OCI-LY7 (cell line): Measurements from ENCODE around the gene PHACTR3. TPM values are rescaled to one million over a fixed set of nuclear protein-coding genes. Genes with fewer than 3 reads are reported as not detected.

ENCODE experiments used
- BruUV-seq: library from RNA; stranded (reverse); fragments of 400-500 nt; replicated peaks from 2 replicates; lab custom pipeline; 2021; lab: Mats Ljungman, UMichigan
- CTCF ChIA-PET: fragments of 300-600 bp; sonication (Branson Sonifier 250); formaldehyde crosslinking; loops from one replicate; lab custom pipeline; 2022; ENCODE audit warnings: antibody characterized with exemption; ENCODE audit not compliant: unreplicated experiment; lab: Charles Lee
- POLR2A ChIA-PET: fragments of 300-600 bp; sonication (Branson Sonifier 250); formaldehyde crosslinking; loops from one replicate; lab custom pipeline; 2022; ENCODE audit warnings: antibody characterized with exemption; lab: Charles Lee
- DNase-seq: peaks from one replicate; pipeline ENCODE4 v3.0.0-alpha.2; 2015; ENCODE audit warnings: low spot score
- H2AFZ ChIP-seq: fragments of 200-600 bp; sonication (generic), shearing (Covaris generic); 2 replicates; pipeline ENCODE4 v1.6.1; 2014; ENCODE audit warnings: mild to moderate bottlenecking, antibody characterized with exemption, low read length, moderate library complexity
- H3K27ac ChIP-seq: fragments of 200-600 bp; sonication (generic); 2 replicates; pipeline ENCODE4 v1.5.1; 2014; ENCODE audit warnings: mixed run types, low read depth, mild to moderate bottlenecking, moderate library complexity, low read length, inconsistent platforms; ENCODE audit not compliant: poor library complexity, severe bottlenecking
- H3K36me3 ChIP-seq: fragments of 200-600 bp; sonication (generic); 2 replicates; pipeline ENCODE4 v1.6.1; 2014; ENCODE audit warnings: mild to moderate bottlenecking, antibody characterized with exemption, low read length, moderate library complexity, mixed read lengths; ENCODE audit not compliant: insufficient read depth
- H3K4me1 ChIP-seq: fragments of 200-600 bp; sonication (generic); 2 replicates; pipeline ENCODE4 v1.5.1; 2014; ENCODE audit warnings: mild to moderate bottlenecking, low read length; ENCODE audit not compliant: insufficient read depth, poor library complexity, severe bottlenecking
- H3K4me2 ChIP-seq: fragments of 200-600 bp; sonication (generic); 2 replicates; pipeline ENCODE4 v1.6.1; 2014; ENCODE audit warnings: mild to moderate bottlenecking, low read length
- H3K4me3 ChIP-seq: fragments of 200-600 bp; sonication (generic); 2 replicates; pipeline ENCODE4 v1.5.1; 2014; ENCODE audit warnings: mild to moderate bottlenecking, low read depth, low read length; ENCODE audit not compliant: poor library complexity, severe bottlenecking
- H3K79me2 ChIP-seq: fragments of 200-600 bp; sonication (generic); 2 replicates; pipeline ENCODE4 v1.6.1; 2016; ENCODE audit warnings: low read depth, mild to moderate bottlenecking, low read length, moderate library complexity, mixed read lengths; ENCODE audit not compliant: insufficient read depth
- H3K9me2 ChIP-seq: fragments of 200-600 bp; sonication (generic); 2 replicates; pipeline ENCODE4 v1.6.1; 2016; ENCODE audit warnings: mild to moderate bottlenecking, low read length, mixed read lengths; ENCODE audit not compliant: insufficient read depth
- H3K9me3 ChIP-seq: fragments of 200-600 bp; sonication (generic); 2 replicates; pipeline ENCODE4 v1.6.1; 2014; ENCODE audit warnings: mild to moderate bottlenecking, mixed run types, low read length, mixed read lengths
- H4K20me1 ChIP-seq: fragments of 200-600 bp; sonication (generic); 2 replicates; pipeline ENCODE4 v1.6.1; 2014; ENCODE audit warnings: mild to moderate bottlenecking, antibody characterized with exemption, low read length, moderate library complexity, mixed read lengths; ENCODE audit not compliant: insufficient read depth
- EZH2phosphoT487 ChIP-seq: fragments of 200-600 bp; sonication (generic); IDR thresholded peaks from 2 replicates; pipeline ENCODE4 v1.6.1; 2018; ENCODE audit warnings: low read depth, borderline replicate concordance, mild to moderate bottlenecking, mixed run types, antibody characterized with exemption, low read length, moderate library complexity, mixed read lengths
- intact Hi-C: fragments of 100-400 bp; cut with micrococcal nuclease; formaldehyde crosslinking; loops from one replicate; pipeline ENCODE4 v1.10.0; 2022; ENCODE audit not compliant: unreplicated experiment
- total RNA-seq, 2 experiments: library from RNA; depleted of rRNA in 1 of 2; stranded (reverse); fragments of >200 nt in 1 of 2; shearing (Covaris generic) in 1 of 2; gene quantifications; 2 replicates each; pipeline ENCODE4 v1.2.3, GENCODE V29; 2014 to 2022
- TF ChIP-seq, protein P1 (sequence below): fragments of 200-600 bp; sonication (generic); conservative IDR thresholded peaks from 2 replicates; pipeline ENCODE4 v1.5.1; 2014; ENCODE audit warnings: mild to moderate bottlenecking, antibody characterized with exemption, low read length, moderate library complexity, mixed read lengths

Gene PHACTR3
- total RNA-seq, 2 experiments from 2014 or later = 0.32 TPM; not detected in 1

DNA sequence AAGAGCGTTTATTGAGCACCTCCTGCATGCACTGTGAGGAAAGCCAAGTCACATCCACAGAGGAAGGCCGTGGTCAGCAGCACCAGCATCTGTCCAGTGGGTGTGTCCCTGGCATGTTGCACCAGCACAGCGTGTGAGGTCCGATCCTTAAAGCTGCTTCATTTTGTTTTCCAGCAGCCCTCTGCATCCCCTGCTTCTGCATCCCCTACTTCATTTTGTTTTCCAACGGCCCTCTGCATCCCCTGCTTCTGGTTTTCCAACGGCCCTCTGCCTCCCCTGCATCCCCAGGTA lies 181.3 kb downstream of the PHACTR3 start:
- H4K20me1 ChIP-seq = no peaks in the 10 kb centered on the region
- ChIA-PET POLR2A (no interaction called here), CTCF (no interaction called here)
- DNase-seq = no peak
- H3K9me3 ChIP-seq = no peaks in the 10 kb centered on the region
- intact Hi-C loops = no loop called here
- H3K36me3 ChIP-seq = no peaks in the 10 kb centered on the region
- H3K27ac ChIP-seq = no peak overlapping the region
- no peak overlapping the region for H2AFZ ChIP-seq
- BruUV-seq = no TSS peak
- H3K9me2 ChIP-seq = no peaks in the 10 kb centered on the region
- no peaks in the 10 kb centered on the region for H3K4me1 ChIP-seq
- TF ChIP-seq, protein P1, sequence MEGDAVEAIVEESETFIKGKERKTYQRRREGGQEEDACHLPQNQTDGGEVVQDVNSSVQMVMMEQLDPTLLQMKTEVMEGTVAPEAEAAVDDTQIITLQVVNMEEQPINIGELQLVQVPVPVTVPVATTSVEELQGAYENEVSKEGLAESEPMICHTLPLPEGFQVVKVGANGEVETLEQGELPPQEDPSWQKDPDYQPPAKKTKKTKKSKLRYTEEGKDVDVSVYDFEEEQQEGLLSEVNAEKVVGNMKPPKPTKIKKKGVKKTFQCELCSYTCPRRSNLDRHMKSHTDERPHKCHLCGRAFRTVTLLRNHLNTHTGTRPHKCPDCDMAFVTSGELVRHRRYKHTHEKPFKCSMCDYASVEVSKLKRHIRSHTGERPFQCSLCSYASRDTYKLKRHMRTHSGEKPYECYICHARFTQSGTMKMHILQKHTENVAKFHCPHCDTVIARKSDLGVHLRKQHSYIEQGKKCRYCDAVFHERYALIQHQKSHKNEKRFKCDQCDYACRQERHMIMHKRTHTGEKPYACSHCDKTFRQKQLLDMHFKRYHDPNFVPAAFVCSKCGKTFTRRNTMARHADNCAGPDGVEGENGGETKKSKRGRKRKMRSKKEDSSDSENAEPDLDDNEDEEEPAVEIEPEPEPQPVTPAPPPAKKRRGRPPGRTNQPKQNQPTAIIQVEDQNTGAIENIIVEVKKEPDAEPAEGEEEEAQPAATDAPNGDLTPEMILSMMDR = no peak
- TF ChIP-seq EZH2phosphoT487 = no peak
- no peak overlapping the region for H3K4me2 ChIP-seq
- H3K4me3 ChIP-seq = no peak overlapping the region
- no peaks in the 10 kb centered on the region for H3K79me2 ChIP-seq

DNA sequence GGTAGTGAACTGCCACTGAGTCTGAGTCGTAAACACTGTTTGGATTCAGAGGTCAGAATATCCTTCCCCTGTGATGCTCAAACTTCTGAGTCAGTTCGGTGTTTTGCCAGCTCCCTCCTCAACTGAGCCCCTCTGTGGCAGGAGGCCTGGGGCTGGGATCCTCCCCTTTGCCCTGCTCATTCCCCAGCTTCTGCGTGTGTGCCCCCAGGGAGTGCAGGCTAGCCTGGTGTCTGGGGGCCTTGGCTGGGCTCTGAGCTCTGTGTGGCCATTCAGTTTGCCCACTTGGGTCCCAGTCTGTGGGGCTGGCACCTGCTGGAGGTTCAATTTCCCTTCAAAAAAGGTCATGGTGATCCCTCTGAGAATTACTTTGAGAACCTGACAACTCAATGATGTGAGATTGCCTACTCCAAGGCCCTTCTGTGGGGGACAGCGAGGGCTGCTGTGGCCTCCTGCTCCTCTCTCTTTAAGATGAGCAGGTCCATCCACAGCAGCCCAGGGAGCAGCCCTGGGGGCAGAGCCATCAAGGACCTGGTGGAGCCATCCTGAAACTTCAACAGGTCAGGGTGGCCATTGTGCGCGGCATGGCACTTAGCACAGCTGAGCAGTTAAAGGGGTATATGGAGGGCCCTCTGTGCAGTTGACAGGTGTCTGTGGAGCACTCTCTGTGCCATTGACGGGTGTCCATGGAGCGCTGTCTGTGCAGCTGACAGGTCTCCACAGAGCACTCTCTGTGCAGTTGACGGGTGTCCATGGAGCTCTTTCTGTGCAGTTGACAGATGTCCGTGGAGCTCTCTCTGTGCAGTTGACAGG lies 181.9 kb downstream of the PHACTR3 start:
- H3K9me3 ChIP-seq = no peaks in the 10 kb centered on the region
- no peak overlapping the region for H3K4me2 ChIP-seq
- no peak for TF ChIP-seq EZH2phosphoT487
- TF ChIP-seq, protein P1 = no peak
- no peaks in the 10 kb centered on the region for H3K79me2 ChIP-seq
- BruUV-seq = no TSS peak
- no peak overlapping the region for H2AFZ ChIP-seq
- H3K4me3 ChIP-seq = no peak overlapping the region
- CTCF ChIA-PET = no interaction called here
- no peaks in the 10 kb centered on the region for H3K36me3 ChIP-seq
- POLR2A ChIA-PET = no interaction called here
- no peaks in the 10 kb centered on the region for H3K9me2 ChIP-seq
- H3K27ac ChIP-seq = no peak overlapping the region
- intact Hi-C loops = no loop called here
- no peak for DNase-seq
- H3K4me1 ChIP-seq = no peaks in the 10 kb centered on the region
- H4K20me1 ChIP-seq = no peaks in the 10 kb centered on the region

DNA sequence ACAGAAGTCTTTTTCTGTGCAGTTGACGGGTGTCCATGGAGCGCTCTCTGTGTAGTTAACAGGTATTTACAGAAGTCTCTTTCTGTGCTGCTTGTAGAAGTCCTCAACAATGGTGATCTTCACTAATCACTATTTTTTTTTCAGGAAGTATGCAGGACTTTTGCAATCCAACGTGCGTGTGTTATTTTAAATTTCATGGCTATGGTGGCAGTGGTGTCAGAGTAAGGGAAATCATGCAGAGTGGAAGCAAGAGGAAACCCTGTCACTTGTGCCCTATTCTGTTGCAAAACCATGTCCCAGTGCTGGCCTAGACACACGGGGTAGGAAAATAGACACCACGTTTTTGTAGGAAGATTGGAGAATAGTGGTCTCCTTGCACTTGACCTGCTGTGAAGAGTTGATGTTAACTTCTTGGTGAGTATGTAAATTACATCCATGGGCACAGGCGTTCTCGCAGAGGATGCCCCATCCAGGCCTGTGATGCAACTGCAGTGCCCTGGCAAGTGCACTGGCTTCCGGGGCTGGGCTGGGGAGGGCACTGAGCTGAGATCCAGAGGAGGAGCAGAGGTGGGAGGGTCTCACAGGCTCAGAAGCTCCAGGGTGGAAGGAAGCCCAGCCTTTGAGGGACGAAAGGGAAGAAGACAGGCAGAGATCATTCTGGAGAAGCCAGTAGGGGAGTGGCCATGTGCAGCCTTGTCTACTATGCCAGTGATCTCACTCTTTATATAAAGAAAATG lies 182.6 kb downstream of the PHACTR3 start:
- ChIA-PET CTCF (no interaction called here), POLR2A (no interaction called here)
- no TSS peak for BruUV-seq
- Histone ChIP-seq H3K4me1 (no peaks in the 10 kb centered on the region), H4K20me1 (no peaks in the 10 kb centered on the region), H3K4me3 (no peak overlapping the region), H2AFZ (no peak overlapping the region), H3K36me3 (no peaks in the 10 kb centered on the region), H3K9me2 (no peaks in the 10 kb centered on the region), H3K9me3 (0 out of 2 replicates have a peak, but pooled peaks cover 2% of the 10 kb centered on the region), H3K27ac (no peak overlapping the region), H3K4me2 (no peak overlapping the region), H3K79me2 (no peaks in the 10 kb centered on the region)
- TF ChIP-seq, protein P1 = no peak
- no peak for TF ChIP-seq EZH2phosphoT487
- no peak for DNase-seq
- intact Hi-C loops = no loop called here
